ENCODE measurements around the gene NPY4R2.
"Not testable (repeated sequence)": the region's sequence is repeated elsewhere in the genome, so short reads cannot be mapped to it uniquely, and the experiment has no call there.

DNA sequence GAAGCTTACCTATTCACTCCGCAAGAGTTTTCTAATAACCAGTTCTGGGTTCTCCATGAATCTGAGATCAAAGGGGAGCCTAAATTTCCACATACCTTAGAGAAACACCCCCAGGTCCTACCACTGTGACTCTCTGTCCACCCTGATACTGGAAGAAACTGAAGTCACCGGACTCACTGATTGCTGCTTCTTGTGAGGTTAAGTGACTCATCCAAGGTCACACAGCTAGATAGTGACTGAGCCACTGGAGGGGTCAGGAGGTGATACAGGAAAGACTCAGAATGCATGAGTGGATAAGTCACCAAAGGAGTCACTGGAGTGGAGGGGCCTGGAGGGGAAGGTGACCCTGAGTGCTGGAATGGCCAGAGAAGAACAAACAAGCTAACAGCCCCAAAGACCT, 9.8 kb downstream of the NPY4R2 start:
- TF ChIP-seq, protein P1, sequence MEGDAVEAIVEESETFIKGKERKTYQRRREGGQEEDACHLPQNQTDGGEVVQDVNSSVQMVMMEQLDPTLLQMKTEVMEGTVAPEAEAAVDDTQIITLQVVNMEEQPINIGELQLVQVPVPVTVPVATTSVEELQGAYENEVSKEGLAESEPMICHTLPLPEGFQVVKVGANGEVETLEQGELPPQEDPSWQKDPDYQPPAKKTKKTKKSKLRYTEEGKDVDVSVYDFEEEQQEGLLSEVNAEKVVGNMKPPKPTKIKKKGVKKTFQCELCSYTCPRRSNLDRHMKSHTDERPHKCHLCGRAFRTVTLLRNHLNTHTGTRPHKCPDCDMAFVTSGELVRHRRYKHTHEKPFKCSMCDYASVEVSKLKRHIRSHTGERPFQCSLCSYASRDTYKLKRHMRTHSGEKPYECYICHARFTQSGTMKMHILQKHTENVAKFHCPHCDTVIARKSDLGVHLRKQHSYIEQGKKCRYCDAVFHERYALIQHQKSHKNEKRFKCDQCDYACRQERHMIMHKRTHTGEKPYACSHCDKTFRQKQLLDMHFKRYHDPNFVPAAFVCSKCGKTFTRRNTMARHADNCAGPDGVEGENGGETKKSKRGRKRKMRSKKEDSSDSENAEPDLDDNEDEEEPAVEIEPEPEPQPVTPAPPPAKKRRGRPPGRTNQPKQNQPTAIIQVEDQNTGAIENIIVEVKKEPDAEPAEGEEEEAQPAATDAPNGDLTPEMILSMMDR (IDR thresholded peaks at IDR 0.05): not testable (repeated sequence)
- not testable (repeated sequence) for TF ChIP-seq POLR2A (IDR thresholded peaks at IDR 0.05)

Data from body of pancreas (tissue), 4 donors.